H9 (cell line): ENCODE data around the gene AQP3. TPM values are rescaled to one million over a fixed set of nuclear protein-coding genes. Genes with fewer than 3 reads are reported as not detected.

ENCODE experiments used
- DNase-seq: peaks from one replicate; pipeline ENCODE4 v3.0.0-alpha.2; 2017
- H2AFZ ChIP-seq: one replicate; pipeline ENCODE4 v1.6.1; 2013; ENCODE audit warnings: mild to moderate bottlenecking, low read length, control low read depth, moderate library complexity
- H2AK5ac ChIP-seq: 2 replicates; pipeline ENCODE4 v1.6.1; 2013; ENCODE audit warnings: low read length, control low read depth, mixed read lengths; ENCODE audit not compliant: insufficient read length
- H2BK120ac ChIP-seq: one replicate; pipeline ENCODE4 v1.6.1; 2013; ENCODE audit warnings: low read depth, mild to moderate bottlenecking, low read length, control low read depth, inconsistent platforms; ENCODE audit not compliant: poor library complexity, severe bottlenecking
- H2BK12ac ChIP-seq: 2 replicates; pipeline ENCODE4 v1.6.1; 2013; ENCODE audit warnings: low read length, control low read depth, mixed read lengths, low read depth; ENCODE audit not compliant: insufficient read length
- H2BK15ac ChIP-seq: 2 replicates; pipeline ENCODE4 v1.6.1; 2013; ENCODE audit warnings: low read depth, low read length, control low read depth
- H2BK20ac ChIP-seq: one replicate; pipeline ENCODE4 v1.6.1; 2013; ENCODE audit warnings: low read depth, mild to moderate bottlenecking, low read length, control low read depth, inconsistent platforms; ENCODE audit not compliant: poor library complexity, severe bottlenecking
- H2BK5ac ChIP-seq: 2 replicates; pipeline ENCODE4 v1.6.1; 2013; ENCODE audit warnings: low read length, control low read depth, mixed read lengths; ENCODE audit not compliant: insufficient read length
- H3K14ac ChIP-seq: 2 replicates; pipeline ENCODE4 v1.6.1; 2013; ENCODE audit warnings: low read length, control low read depth; ENCODE audit not compliant: insufficient read depth
- H3K18ac ChIP-seq: 2 replicates; pipeline ENCODE4 v1.6.1; 2013; ENCODE audit warnings: low read depth, mild to moderate bottlenecking, mixed read lengths, low read length, control low read depth; ENCODE audit not compliant: insufficient read length
- H3K23ac ChIP-seq: 2 replicates; pipeline ENCODE4 v1.6.1; 2013; ENCODE audit warnings: low read length, control low read depth, mixed read lengths, low read depth; ENCODE audit not compliant: insufficient read length
- H3K23me2 ChIP-seq: 2 replicates; pipeline ENCODE4 v1.6.1; 2013; ENCODE audit warnings: low read depth, mild to moderate bottlenecking, mixed read lengths, low read length, control low read depth; ENCODE audit not compliant: insufficient read length, poor library complexity, severe bottlenecking
- H3K27ac ChIP-seq: 2 replicates; pipeline ENCODE4 v1.5.1; 2013; ENCODE audit warnings: low read length, control low read depth, mixed read lengths, low read depth; ENCODE audit not compliant: insufficient read length
- H3K27me3 ChIP-seq: 2 replicates; pipeline ENCODE4 v1.6.1; 2013; ENCODE audit warnings: low read length, control low read depth, inconsistent platforms; ENCODE audit not compliant: insufficient read depth
- H3K4ac ChIP-seq: 2 replicates; pipeline ENCODE4 v1.6.1; 2013; ENCODE audit warnings: low read depth, mild to moderate bottlenecking, control low read depth, inconsistent platforms, low read length, moderate library complexity
- H3K4me1 ChIP-seq: 2 replicates; pipeline ENCODE4 v1.6.1; 2013; ENCODE audit warnings: low read length, control low read depth, inconsistent platforms; ENCODE audit not compliant: insufficient read depth
- H3K4me2 ChIP-seq: 2 replicates; pipeline ENCODE4 v1.6.1; 2013; ENCODE audit warnings: low read length, control low read depth, mixed read lengths; ENCODE audit not compliant: insufficient read length, insufficient read depth
- H3K56ac ChIP-seq: 2 replicates; pipeline ENCODE4 v1.6.1; 2013; ENCODE audit warnings: low read depth, mild to moderate bottlenecking, mixed read lengths, low read length, control low read depth; ENCODE audit not compliant: insufficient read length
- H3K79me1 ChIP-seq: 2 replicates; pipeline ENCODE4 v1.6.1; 2013; ENCODE audit warnings: low read depth, mild to moderate bottlenecking, moderate library complexity, low read length, control low read depth, inconsistent platforms; ENCODE audit not compliant: insufficient read depth, poor library complexity, severe bottlenecking
- H3K79me2 ChIP-seq: 2 replicates; pipeline ENCODE4 v1.6.1; 2013; ENCODE audit warnings: low read length, control low read depth, inconsistent platforms; ENCODE audit not compliant: insufficient read depth
- H3K9ac ChIP-seq: 2 replicates; pipeline ENCODE4 v1.6.1; 2013; ENCODE audit warnings: low read length, control low read depth, mixed read lengths; ENCODE audit not compliant: insufficient read length; ENCODE audit errors: extremely low read depth
- H3K9me3 ChIP-seq: one replicate; pipeline ENCODE4 v1.6.1; 2013; ENCODE audit warnings: low read depth, low read length, inconsistent platforms; ENCODE audit not compliant: control insufficient read depth
- H3T11ph ChIP-seq: one replicate; pipeline ENCODE4 v1.6.1; 2013; ENCODE audit warnings: mild to moderate bottlenecking, low read length, control low read depth, inconsistent platforms
- H4K20me1 ChIP-seq: one replicate; pipeline ENCODE4 v1.6.1; 2013; ENCODE audit not compliant: control insufficient read depth, insufficient read length, insufficient read depth
- H4K5ac ChIP-seq: 2 replicates; pipeline ENCODE4 v1.6.1; 2013; ENCODE audit warnings: low read depth, mild to moderate bottlenecking, mixed read lengths, low read length, control low read depth; ENCODE audit not compliant: insufficient read length
- H4K8ac ChIP-seq: replicated peaks from 2 replicates; pipeline ENCODE4 v1.6.1; 2013; ENCODE audit warnings: low read length, control low read depth, mixed read lengths, low read depth; ENCODE audit not compliant: insufficient read length
- H4K91ac ChIP-seq: 2 replicates; pipeline ENCODE4 v1.6.1; 2013; ENCODE audit warnings: low read depth, mild to moderate bottlenecking, moderate library complexity, mixed read lengths, low read length, control low read depth; ENCODE audit not compliant: insufficient read length
- H3K27ac Mint-ChIP-seq, 3 experiments: 2 replicates in 2 of 3; 3 replicates in 1 of 3; pipeline ENCODE4 v1.8.0; 2020 to 2021; ENCODE audit warnings: mixed read lengths in 3 of 3, mild to moderate bottlenecking in 1 of 3, moderate library complexity in 1 of 3
- H3K27me3 Mint-ChIP-seq: 2 replicates; pipeline ENCODE4 v1.8.0; 2021; ENCODE audit warnings: low read depth, mild to moderate bottlenecking, moderate library complexity, mixed read lengths
- H3K36me3 Mint-ChIP-seq, 3 experiments: 2 replicates in 2 of 3; 3 replicates in 1 of 3; pipeline ENCODE4 v1.8.0; 2020 to 2021; ENCODE audit warnings: low read depth in 3 of 3, mixed read lengths in 3 of 3; ENCODE audit not compliant: insufficient read depth in 1 of 3
- H3K4me1 Mint-ChIP-seq, 2 experiments: 2 replicates each; pipeline ENCODE4 v1.8.0; 2020; ENCODE audit warnings: mixed read lengths in 2 of 2
- H3K4me3 Mint-ChIP-seq, 2 experiments: 2 replicates in 1 of 2; 3 replicates in 1 of 2; pipeline ENCODE4 v1.8.0; 2020 to 2021; ENCODE audit warnings: mild to moderate bottlenecking in 2 of 2, mixed read lengths in 2 of 2, moderate library complexity in 1 of 2
- H3K9me3 Mint-ChIP-seq, 2 experiments: 2 replicates in 1 of 2; 3 replicates in 1 of 2; pipeline ENCODE4 v1.8.0; 2020; ENCODE audit warnings: mild to moderate bottlenecking in 2 of 2, mixed read lengths in 2 of 2, moderate library complexity in 1 of 2
- WGBS: extraction: QIAGEN DNeasy Blood & Tissue Kit; methylation state at CpG from one replicate; pipeline ENCODE4 v1.1.7; 2013; ENCODE audit warnings: missing lambda C conversion rate, low lambda C conversion rate, mixed read lengths; ENCODE audit not compliant: insufficient read length; ENCODE audit errors: extremely low coverage; 5-methylcytosine and 5-hydroxymethylcytosine counted together
- total RNA-seq: library from RNA; stranded (reverse); gene quantifications from 2 replicates; pipeline ENCODE4 v1.2.1, GENCODE V29; 2021
- TF ChIP-seq, protein P1 (sequence below): fragments of 200-600 bp; sonication (generic); conservative IDR thresholded peaks from 3 replicates; pipeline ENCODE4 v1.8.0; 2021; ENCODE audit warnings: antibody characterized with exemption, mild to moderate bottlenecking

AQP3 gene
- total RNA-seq, 1 experiment from 2014 or later = 1.6 TPM

GRCh38 chr9:33465596-33466564, 18.5 kb upstream of the AQP3 start:
- H3K27me3 Mint-ChIP-seq = no peaks in the 10 kb centered on the region
- Histone ChIP-seq H3K79me1 (no peaks in the 10 kb centered on the region), H4K20me1 (no peaks in the 10 kb centered on the region), H4K8ac (no peak overlapping the region), H3K18ac (no peak overlapping the region), H3K23me2 (no peaks in the 10 kb centered on the region), H2AK5ac (no peak overlapping the region), H3K23ac (no peak overlapping the region), H4K5ac (no peak overlapping the region), H2BK5ac (no peak overlapping the region), H4K91ac (no peak overlapping the region), H3K4me2 (no peak overlapping the region), H2BK15ac (no peak overlapping the region), H3K9me3 (no peaks in the 10 kb centered on the region), H3K79me2 (no peaks in the 10 kb centered on the region; the same call in 1 of the 2 replicates), H3K27me3 (no peaks in the 10 kb centered on the region), H3K27ac (no peak overlapping the region), H3K9ac (no peak overlapping the region), H2BK120ac (no peak overlapping the region), H2AFZ (no peak overlapping the region), H2BK12ac (no peak overlapping the region), H3K56ac (no peak overlapping the region), H3T11ph (no peak overlapping the region), H3K4me1 (no peaks in the 10 kb centered on the region), H3K14ac (no peak overlapping the region), H3K4ac (no peak overlapping the region), H2BK20ac (no peak overlapping the region)
- DNase-seq = no peak
- H3K4me3 Mint-ChIP-seq = no peak overlapping the region
- TF ChIP-seq, protein P1, sequence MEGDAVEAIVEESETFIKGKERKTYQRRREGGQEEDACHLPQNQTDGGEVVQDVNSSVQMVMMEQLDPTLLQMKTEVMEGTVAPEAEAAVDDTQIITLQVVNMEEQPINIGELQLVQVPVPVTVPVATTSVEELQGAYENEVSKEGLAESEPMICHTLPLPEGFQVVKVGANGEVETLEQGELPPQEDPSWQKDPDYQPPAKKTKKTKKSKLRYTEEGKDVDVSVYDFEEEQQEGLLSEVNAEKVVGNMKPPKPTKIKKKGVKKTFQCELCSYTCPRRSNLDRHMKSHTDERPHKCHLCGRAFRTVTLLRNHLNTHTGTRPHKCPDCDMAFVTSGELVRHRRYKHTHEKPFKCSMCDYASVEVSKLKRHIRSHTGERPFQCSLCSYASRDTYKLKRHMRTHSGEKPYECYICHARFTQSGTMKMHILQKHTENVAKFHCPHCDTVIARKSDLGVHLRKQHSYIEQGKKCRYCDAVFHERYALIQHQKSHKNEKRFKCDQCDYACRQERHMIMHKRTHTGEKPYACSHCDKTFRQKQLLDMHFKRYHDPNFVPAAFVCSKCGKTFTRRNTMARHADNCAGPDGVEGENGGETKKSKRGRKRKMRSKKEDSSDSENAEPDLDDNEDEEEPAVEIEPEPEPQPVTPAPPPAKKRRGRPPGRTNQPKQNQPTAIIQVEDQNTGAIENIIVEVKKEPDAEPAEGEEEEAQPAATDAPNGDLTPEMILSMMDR = no peak
- WGBS = no CpG with 5 or more reads among the region's 27 CpGs
- peaks cover 56 to 96% (median 85%) of the 10 kb centered on the region in 3 experiments; a peak in 6 of 7 replicates for H3K36me3 Mint-ChIP-seq
- H3K4me1 Mint-ChIP-seq = no peaks in the 10 kb centered on the region
- H3K27ac Mint-ChIP-seq = no peak overlapping the region; a peak in 1 of 7 replicates
- no peaks in the 10 kb centered on the region for H3K9me3 Mint-ChIP-seq
